Stimulated activated CD4-positive, alpha-beta T cell treated with anti-CD3 and anti-CD28 coated beads, Interleukin-1b, Interleukin-23, amount 100 ng/mL, for 4 hours (primary cell): ENCODE results near the gene CMSS1.
A peak's percentile ranks its signal among the peaks of the same experiment; 100 is the strongest.

Experiments used
- DNase-seq, 2 donors: peaks; one replicate each; pipeline ENCODE4 v3.0.0-alpha.2; 2020; ENCODE audit warnings: low read depth in 2 of 2

The CMSS1 gene

DNA sequence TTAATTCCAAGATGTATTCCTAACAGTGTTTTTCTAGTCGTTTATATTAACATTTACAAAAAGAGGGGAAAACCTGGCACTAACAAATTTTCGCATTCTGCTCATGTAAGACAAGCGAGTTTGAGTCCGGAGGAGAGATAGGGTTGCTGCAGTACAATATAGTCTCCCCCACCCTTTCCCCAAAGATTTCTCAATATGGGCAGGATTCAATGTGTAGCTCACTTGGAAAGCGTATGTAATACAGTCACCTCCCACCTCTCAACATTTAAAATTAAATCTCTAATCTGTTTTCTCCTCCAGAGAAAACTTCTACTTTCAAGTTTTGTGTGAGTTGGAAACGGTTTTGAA lies 57.9 kb downstream of the CMSS1 start:
- DNase-seq: no peak

DNA sequence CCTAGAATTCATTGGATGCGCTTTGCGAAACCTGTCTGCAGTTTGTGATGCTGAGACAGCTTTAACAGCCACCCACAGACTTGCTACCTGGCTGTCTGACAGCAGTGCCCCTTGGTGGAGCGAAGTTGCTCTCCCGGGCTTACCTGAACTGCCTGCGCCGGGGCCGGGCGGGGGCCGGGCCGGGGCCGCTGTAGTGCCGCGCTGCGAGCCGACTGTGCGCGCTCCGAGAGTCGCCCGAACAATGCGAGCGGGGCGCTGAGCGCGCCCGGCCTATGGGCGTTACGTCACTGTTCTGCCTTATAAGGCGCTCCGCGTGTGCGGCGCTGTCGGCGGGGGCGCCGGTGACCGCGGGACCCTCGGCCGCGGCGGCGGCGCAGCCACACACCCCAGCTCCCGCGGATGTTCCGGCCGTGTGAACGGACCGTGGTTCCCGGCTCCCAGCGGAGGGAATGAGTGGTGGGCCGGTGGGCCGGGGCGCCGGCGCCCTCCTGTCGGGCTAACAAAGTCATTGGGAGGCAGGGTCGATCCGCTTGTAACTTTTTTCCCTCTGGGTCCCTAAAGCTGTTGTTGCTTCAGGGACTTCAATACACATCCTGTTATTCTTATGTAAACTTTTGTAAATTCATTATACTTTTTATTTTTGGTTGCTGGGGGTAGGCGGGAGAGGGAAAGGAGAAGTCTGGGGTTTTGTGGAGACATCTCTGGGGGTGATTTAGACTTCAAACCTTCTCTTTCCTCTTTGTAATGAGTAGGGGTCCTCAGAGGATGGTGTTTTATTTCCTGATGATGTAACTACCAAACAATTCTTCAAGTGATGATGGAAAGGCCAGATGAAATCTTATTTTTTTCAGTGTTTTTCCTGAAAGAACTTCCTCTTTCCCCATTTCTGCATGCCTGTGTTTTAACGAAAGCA lies 58.5 kb downstream of the CMSS1 start:
- DNase-seq: peak; percentile 51

DNA sequence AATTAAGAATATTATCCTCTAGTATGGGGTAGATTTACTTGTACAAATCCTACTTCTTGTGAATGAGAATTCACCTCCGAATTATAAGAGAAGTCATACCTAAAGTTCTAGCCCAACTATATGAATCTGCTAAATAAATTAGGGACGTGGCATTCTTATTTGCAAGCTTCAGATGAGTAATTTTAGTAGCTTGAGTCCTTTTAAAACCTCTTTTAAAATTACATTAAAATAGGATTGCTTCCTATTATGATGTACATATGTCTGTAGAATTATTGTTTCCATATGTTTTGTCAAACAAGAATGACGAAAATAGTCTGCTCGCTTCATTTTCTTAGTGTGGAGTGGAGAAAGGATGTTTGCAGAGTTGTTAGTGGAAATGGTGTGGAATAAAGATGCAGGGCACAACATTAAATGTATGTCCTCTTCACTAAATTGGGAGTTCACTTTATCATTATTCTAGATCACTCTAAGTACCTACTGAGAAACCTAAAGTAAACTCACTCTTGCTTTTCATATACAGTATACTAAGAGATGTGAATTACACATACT lies 59.4 kb downstream of the CMSS1 start:
- DNase-seq: no peak

DNA sequence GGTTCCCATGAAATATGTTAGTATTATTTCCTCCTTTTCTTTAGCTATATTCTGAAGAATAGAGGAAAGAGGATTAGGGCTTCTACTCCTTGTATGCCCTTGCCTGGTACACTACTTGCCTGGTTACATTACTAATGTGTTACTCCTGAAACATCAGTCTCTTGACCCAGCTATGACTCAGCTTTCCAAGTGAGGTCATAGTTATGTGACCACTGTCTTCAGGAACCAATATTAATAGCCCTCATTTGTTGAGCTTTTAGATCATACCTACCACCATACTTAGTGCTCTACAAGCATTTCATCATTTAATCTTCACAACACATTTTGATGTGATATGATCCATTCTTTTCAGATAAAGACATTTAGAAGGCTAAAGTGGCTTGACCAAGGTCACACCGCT lies 60.3 kb downstream of the CMSS1 start:
- no peak for DNase-seq

DNA sequence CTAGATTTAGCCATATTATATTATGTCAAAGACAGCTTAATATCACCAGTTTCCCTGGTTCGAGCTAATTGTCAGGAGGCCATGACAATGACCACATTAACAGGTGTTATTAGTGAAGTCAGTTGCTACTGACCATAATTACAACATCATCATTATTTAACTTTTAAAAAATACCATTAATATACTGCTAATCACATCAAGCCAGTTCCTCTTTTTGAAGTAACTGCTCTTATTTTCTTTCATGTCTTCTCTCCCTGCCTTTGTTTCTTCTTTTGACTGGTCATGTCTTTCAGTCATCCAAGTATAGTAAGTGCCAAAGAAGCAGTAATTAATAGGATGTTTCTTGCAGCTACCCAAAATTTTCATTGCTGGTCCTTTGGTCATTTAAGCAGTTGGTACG lies 61.6 kb downstream of the CMSS1 start:
- no peak for DNase-seq

DNA sequence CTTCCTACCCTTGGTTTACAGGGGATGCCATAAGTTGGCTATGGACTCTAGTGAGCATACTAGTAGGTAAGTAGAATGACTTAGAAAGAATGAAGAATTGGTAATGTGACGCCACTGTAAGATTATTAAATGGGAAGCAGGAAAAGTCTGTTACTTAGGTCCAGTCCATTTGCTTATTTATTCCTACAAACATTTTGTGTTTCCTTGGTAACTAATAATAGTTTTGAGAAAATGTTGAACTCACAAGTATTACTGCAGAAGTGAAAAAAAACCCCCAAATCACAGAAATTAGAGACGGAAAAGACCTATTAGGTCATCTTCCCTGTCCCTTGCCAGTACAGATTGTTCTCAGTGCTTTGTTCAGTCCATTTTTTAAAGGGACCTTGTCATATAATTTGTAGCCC lies 63.5 kb downstream of the CMSS1 start:
- no peak for DNase-seq

DNA sequence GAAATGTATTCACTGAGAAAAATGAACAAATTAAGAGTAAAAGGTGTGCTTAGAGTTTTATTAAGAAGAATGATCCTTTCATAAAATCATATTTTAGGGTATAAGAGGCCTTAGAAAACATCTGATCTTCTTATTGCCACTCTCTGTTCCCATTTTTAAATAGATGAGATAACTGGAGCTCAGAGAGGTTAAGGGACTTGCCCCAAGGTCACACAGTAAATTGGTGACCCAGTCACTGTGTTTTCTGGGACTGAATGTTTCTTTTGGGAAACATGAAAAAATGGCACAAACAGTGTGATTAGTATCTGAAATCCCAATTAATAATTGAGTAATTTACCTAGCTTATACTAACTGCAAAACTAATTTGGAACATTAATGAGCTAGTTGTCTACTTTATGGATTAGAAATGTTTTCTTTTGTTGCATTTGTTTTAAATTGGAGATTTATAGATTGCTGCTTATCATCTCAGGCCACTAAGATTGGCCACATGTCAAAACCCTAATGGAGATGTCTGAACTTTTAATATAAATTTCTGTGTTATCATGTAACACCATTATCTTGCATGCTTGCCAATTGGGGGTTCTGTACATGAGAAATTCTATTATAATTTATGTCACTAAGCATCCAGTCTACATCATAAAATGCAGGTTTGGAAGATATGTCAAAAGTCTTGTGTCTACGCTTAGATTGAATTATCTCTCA lies 64.9 kb downstream of the CMSS1 start:
- DNase-seq: no peak

DNA sequence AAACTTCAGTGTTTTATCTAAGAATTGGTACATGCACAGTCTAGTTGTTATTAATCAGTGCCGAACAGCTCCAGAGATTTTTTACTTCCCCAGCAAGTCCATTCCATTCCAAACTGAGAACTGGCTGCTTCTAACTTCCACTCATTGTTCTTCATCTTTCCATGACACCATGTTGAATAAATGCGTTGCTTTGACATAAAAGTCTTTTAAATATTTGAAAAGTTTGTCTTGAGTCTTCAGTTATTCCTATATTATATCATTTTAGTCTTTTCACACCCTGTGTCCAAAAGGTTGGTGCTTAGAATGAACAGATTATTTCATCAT lies 65.4 kb downstream of the CMSS1 start:
- no peak for DNase-seq

DNA sequence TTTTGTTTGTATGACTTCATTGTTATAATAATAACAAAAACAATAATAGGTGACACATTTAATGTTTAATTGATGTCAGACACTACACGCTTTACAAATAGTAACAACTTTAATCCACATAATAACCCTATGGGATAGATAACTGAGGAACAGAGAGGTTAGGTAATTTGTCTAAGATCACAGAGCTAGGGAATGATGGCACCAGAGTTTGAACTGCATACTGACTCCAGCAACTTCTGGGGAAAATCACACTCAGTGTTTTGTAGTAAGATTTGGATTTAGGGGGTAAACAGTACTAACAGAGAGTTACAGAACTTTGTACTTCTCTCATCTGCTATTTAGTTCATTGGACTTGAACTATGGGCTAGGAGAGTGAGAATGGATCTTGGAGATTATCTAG lies 66.0 kb downstream of the CMSS1 start:
- DNase-seq: no peak

DNA sequence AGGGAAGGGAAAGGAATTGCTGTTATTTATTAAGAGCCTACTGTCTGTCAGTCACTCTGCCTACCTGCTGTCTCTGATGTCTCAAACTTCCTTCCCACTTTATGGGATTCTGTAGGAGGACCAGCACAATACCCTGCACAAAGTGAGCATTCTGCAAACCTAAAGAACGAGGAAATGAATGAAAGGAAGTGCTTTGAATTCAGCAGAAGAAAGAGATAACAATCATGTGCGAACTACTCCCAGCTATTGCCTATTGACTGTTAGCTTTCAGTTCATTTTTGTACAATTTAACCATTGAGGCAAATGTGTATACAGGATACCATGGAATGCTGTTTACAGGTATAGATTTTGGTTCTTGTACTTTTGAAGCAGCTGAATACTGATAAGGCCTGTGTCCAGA lies 66.8 kb downstream of the CMSS1 start:
- no peak for DNase-seq

DNA sequence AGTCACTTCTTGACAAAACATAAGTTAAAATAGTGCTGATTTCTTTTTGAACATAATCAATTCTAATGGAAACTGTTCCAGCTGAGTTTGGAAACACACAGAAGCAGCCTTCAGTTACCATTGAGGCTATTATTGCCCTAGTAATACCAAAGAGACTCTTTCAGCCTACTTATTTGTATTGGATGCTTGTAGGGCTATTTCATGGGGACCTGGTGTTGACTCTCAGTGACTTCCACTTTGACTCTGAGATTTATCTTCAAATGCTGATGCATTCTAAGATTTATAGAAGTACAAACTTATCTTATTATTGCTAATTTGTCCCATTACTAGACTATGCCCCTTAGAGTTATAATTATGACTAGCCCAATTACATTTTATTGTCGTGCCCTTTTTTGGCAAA lies 67.4 kb downstream of the CMSS1 start:
- no peak for DNase-seq

DNA sequence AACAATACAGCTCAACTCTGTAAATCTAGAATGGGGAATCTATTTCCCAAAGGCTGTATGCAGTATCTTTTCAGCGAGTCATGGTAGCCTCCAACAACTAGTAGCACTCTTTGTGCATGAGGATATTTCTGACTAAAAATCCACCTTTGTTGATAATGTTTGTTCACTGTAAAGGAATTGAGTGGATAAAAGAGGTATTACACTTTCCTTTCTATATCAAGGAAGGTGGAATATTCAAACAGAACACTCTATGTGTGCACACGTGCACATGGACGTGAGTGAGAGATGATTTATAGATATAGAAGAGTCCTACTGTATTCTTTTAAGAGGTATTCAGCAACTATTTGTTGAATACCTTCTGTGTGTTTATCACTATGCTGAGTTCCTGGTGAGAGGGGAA lies 68.2 kb downstream of the CMSS1 start:
- DNase-seq: no peak

DNA sequence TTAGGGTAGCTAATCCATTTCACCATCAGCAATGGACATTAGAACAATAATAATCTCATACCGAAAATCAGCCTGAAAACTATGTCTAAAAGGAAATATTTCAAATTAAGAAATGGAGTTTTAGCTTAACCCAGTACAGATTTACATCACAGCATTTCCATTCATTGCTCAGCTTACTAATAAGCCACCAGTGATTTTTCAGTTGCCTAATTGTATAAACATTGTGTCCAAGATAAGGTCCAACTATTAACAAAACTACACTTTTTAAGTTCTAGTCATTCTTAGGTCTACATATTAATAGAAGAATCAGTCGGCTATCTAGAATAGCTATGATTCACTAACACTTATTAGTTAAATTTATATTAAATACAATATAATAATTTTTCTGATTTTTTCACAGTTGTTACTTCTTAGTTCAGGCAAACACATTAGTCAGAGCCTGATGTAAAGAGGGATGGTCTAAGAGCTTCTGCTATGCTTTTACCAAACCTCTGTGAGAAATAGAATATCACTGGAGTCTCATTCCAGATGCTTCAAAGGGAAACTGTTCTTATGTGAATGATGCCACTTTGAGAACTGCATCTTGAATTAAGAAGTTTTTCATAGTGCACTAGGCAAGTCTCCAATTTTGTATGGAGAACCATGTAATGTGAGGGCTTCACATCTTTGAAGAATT lies 74.1 kb downstream of the CMSS1 start:
- DNase-seq: no peak

DNA sequence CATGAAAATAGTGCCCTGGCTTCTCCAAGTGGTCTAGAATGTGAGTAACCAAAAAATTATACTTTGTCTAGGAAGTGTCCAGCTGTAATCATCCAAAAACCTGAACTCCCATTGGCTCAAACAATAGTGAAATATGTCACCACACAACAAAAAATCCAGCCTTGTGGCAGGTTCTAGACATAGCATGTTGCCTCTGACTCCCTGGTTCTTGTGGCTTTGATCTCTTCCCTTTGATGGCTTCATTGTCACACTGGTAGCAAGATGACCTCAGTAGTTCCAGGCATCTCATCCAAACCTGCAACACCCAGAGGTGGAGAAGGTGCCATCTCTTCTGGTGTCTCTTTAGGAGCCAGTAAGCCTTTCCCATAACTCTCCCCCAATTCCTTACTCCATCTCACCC lies 74.7 kb downstream of the CMSS1 start:
- no peak for DNase-seq

DNA sequence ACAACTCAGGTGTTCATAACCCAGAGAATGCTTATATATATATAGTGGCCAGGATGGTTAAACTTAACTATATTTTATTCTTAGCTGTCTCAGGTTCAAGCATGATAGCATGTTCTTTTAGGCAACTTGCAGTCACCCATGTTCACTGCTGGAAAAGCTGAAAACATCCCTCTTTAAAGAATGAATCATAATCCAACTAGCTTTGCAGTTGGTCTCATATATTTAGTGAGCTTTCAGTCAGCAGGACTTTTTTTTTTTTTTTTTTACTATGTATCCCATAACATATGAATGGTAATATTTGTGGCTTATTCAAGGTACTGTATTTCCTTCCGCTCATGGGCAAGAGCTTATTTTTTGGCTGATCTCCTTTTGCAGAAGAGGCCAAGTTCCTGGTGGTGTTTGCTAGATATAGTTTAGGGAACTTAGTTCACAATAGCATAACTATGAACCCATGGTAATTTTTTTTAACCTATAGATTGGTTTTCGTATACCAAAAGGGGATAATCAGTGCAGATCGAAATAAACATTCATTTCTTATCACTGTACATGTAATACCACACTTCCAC lies 77.6 kb downstream of the CMSS1 start:
- DNase-seq: no peak

DNA sequence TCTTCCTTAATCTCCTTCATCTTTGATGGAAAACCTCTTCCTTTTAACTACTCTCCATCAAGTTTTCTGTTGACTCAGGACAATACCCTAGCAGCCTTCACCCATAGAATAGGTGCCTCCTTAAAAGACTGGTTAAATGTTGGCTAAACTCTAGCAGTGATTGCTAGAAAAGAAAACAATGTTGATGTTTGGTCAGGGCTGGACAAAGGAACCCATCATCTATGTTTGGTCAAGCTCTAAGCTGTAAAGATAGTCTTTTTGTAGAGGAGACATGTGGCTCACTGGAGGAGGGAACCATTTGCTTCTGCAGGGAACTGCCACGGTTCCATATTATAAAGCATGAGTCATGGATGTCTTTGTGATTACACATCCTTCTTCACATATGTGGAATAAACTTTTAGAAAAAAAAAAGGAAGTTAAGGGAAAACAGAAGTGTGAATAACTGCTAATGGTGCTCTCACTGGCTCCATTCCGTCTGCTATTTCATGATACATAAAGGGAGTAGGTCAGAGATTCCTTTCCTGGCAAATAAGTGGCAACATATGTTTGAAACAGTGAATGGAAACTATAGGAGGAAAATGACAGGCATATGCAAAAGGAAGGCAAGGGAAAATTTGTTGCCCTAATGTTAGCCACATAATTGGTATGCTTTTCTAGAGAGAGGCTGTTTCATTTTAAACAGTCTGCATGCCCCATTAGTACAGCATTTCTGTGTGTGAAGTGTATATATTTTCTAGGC lies 78.2 kb downstream of the CMSS1 start:
- no peak for DNase-seq

DNA sequence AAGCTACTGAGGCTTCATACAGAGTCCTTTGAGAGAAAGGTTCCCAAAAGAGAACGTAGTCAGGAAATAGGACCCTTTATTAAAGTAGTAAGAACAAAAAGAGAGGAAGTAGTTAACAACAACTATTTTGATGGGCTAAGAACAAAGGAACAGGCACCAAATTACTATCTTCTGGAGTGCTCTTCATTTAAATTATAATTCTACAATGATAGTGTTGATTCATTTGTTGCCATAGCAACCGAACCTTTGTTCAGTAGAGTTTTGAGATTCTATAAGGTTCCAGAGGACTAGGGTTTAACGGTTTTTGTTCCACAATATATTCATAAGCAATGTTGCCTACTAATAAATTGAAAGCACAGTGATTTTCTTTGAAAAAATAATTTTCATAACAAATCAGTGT lies 78.8 kb downstream of the CMSS1 start:
- no peak for DNase-seq

DNA sequence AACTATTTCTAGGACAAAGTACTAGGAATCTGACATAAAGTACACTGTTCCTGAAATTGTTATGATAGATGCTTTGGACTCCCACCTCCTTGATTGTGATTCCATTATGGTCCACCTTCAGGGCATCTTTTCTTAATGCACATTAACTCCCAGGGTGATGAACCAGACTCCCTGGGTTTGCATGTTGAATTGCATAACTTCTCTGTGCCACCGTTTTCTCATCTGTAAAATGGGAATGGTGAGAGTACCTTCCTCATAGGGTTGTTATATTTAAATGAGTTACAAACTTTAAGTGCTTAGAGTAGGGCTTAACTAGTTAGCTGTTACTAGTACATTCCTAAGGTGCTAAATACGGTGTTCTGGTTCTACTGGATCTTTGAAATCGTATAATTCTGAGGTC lies 81.9 kb downstream of the CMSS1 start:
- DNase-seq: no peak

DNA sequence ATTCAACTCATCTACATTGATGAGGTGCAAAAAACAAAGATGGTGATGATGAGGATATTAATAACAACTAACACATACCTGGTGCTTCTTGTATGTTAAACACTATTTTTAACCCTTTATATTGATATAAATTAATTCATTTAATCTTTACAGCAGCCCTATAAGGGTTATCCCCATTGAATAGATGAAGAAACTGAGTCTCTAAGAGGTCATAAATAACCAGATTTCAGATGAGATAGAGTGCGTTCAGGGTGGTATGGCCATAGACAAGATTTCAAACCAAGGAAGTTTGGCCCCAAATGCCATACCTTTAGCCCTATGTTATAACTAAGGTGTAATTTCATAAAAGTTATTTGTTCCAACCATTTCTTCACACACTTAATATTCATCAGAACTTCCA lies 82.6 kb downstream of the CMSS1 start:
- DNase-seq: no peak

DNA sequence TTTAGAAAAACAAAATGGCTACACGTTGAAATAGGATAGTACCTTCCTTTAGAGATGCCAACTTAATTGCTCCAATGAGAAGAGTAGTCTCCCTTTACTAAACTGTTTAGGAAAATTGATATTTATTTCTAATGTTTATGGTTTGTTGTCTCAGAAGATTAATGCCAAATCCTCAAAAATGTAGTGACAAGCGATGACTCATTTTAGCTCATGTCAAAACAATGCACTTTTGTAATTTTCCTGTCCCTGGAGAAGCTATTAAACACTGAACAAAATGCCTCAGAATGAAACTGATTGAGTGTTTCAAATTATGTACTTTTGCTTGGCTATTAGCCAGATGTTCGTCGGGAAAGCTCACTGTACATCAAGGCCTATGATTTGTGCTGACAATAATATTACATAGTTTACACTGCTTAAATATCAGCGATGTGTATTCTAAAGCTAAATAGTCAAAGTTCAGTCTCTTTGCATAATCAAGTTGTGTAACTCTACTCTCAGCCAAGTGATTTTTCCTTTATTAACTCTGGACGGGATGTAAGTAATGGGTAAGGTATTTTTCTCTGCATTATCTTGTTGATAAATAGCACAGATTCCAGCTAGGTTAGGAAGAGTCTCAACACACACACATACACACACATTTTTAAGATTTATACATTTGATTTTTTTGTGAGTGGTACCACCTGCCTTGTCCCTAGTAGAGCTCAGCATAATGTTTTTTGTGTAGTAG lies 83.7 kb downstream of the CMSS1 start:
- DNase-seq: no peak

DNA sequence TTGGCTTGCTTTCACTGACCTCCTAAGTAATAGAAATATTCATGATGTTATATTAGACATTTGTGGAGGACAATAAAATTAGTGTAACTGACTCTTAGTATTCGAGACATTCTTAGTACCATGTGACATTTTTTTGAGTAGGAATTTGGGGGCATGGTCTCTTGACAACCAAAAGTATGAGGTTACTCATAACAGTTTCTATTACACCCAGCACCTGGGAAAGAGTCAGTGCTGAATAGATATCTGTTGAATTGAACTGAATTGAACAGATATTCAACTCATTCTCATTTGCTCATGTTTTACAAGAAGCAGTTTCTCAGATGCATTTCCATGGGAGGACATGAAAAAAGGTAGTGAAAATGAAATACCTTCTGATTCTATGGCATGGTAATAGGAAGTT lies 84.4 kb downstream of the CMSS1 start:
- DNase-seq: no peak
